Lower leg skin (tissue), 3 donors: Measurements from ENCODE around the gene FAM187B.

Source experiments
- POLR2A ChIP-seq, 2 donors: fragments of 450-650 bp; IDR thresholded peaks; one replicate each; pipeline ENCODE4 v1.6.1; 2016 to 2017; ENCODE audit warnings: antibody characterized with exemption in 2 of 2, mild to moderate bottlenecking in 1 of 2, moderate library complexity in 1 of 2
- TF ChIP-seq, protein P1 (sequence below), 3 donors: fragments of 450-650 bp; IDR thresholded peaks; one replicate each; pipeline ENCODE4 v1.5.1; 2016; ENCODE audit warnings: antibody characterized with exemption in 3 of 3, mild to moderate bottlenecking in 3 of 3, moderate library complexity in 2 of 3

DNA sequence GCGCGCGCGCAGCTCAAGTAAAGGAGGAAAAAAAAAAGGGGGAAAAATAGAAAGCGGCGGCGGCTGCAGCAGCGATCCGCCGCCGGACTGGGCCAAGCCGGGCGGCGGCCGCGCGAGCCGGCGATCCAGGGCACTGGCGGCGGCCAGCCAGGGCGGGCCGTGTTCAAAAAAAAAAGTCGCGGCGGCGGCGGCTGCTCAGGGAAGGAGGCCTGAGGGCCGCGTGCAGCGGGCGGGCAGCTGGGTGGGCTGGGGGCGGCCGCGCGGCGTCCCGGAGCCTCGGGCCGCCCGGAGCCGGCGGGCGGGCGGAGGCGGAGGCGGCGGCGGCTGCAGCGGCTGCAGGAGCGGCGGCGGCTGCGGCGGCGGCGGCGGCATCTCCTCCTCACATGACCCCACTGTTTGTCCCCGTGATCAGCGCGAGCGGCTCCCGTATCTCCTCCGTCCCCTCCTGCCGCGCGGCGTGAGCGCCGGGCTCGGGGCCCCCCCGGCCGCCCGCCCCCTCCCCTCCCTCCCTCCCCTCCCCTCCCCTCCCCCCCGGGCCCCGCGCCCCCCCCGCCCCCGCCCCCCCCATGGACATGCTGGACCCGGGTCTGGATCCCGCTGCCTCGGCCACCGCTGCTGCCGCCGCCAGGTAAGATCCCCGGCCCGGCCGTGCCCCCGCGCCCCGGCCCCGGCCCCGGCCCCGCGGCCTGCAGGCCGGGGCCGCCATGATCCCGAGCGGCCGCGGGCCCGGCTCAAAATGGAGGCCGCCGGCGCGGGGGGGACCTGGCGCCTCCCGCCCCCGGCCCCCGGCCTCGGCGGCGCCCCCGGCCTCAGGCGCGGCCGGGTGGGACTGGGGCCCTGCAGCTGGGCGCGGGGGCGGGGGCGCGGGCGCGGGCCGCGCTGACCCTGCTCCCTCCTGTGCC, 40.2 kb upstream of the FAM187B start, which contains the start of gene USF2:
- TF ChIP-seq, protein P1, sequence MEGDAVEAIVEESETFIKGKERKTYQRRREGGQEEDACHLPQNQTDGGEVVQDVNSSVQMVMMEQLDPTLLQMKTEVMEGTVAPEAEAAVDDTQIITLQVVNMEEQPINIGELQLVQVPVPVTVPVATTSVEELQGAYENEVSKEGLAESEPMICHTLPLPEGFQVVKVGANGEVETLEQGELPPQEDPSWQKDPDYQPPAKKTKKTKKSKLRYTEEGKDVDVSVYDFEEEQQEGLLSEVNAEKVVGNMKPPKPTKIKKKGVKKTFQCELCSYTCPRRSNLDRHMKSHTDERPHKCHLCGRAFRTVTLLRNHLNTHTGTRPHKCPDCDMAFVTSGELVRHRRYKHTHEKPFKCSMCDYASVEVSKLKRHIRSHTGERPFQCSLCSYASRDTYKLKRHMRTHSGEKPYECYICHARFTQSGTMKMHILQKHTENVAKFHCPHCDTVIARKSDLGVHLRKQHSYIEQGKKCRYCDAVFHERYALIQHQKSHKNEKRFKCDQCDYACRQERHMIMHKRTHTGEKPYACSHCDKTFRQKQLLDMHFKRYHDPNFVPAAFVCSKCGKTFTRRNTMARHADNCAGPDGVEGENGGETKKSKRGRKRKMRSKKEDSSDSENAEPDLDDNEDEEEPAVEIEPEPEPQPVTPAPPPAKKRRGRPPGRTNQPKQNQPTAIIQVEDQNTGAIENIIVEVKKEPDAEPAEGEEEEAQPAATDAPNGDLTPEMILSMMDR (IDR thresholded peaks at IDR 0.05): no peak
- no peak for TF ChIP-seq POLR2A (IDR thresholded peaks at IDR 0.05)
